GM13977 (cell line): Measurements from ENCODE around the gene CBY1.

Source experiments
- DNase-seq: peaks from one replicate; pipeline ENCODE4 v3.0.0; 2012; ENCODE audit warnings: low spot score
- CTCF ChIP-seq: IDR thresholded peaks from 2 replicates; pipeline ENCODE4 v1.5.1; 2012; ENCODE audit warnings: mild to moderate bottlenecking, control low read depth; ENCODE audit not compliant: insufficient read depth; ENCODE audit errors: extremely low read depth, missing control alignments
- in situ Hi-C: fragments of 300-500 bp; cut with MboI; formaldehyde crosslinking; loops from one replicate; pipeline ENCODE4 v1.12.0; 2022; ENCODE audit warnings: low sequenced_read_pairs, low pct_unique_long_range_greater_than_20kb, mixed read lengths, inconsistent platforms; ENCODE audit not compliant: unreplicated experiment

The CBY1 gene

GRCh38 chr22:38674888-38675287 lies 18.4 kb downstream of the CBY1 start:
- no peak for TF ChIP-seq CTCF
- in situ Hi-C loops: no loop called here
- DNase-seq: no peak

GRCh38 chr22:38675833-38676232 lies 19.4 kb downstream of the CBY1 start:
- TF ChIP-seq CTCF: no peak
- DNase-seq: no peak
- in situ Hi-C loops: no loop called here

GRCh38 chr22:38681582-38682335 lies 25.3 kb downstream of the CBY1 start, which contains the start of gene TOMM22:
Gene TOMM22 (plus strand): TSS chr22:38681957. CDS start chr22:38681979, 22 bp downstream.
- TF ChIP-seq CTCF: peak; percentile 92
- DNase-seq: peak; percentile 97
- in situ Hi-C loops: no loop called here

- no peak for DNase-seq
- in situ Hi-C loops: no loop called here
- no peak for TF ChIP-seq CTCF
Observed at GRCh38 chr22:38684895-38685294, 28.5 kb downstream of the CBY1 start.

GRCh38 chr22:38685761-38686160 lies 29.3 kb downstream of the CBY1 start:
- no peak for TF ChIP-seq CTCF
- no peak for DNase-seq
- in situ Hi-C loops: no loop called here

GRCh38 chr22:38689651-38690050 lies 33.2 kb downstream of the CBY1 start:
- no peak for TF ChIP-seq CTCF
- in situ Hi-C loops: no loop called here
- no peak for DNase-seq
